HCT116 (cell line): ENCODE data around the gene ZNF324B. TPM values are rescaled to one million over a fixed set of nuclear protein-coding genes. Genes with fewer than 3 reads are reported as not detected.
"Not testable (repeated sequence)": the region's sequence is repeated elsewhere in the genome, so short reads cannot be mapped to it uniquely, and the experiment has no call there.

Experiments
- ATAC-seq: fragments of 200-7000 bp; cut with Tn5 transposase; 2 replicates; pipeline ENCODE4 v1.9.1; 2020; ENCODE audit warnings: mild to moderate bottlenecking, moderate library complexity
- BruUV-seq: library from RNA; stranded (reverse); fragments of 400-500 nt; replicated peaks from 2 replicates; lab custom pipeline; 2021; lab: Mats Ljungman, UMichigan
- CTCF ChIA-PET: fragments of 300-600 bp; sonication (Branson Sonifier 250); formaldehyde crosslinking; loops from one replicate; lab custom pipeline; 2021; ENCODE audit warnings: antibody characterized with exemption; lab: Charles Lee
- POLR2A ChIA-PET: fragments of 300-600, 350-600 bp; sonication (Branson Sonifier 250); formaldehyde crosslinking; loops from one replicate; lab custom pipeline; 2021; ENCODE audit warnings: antibody characterized with exemption; lab: Charles Lee
- RAD21 ChIA-PET, 2 experiments: fragments of 300-600 bp; sonication (Branson Sonifier 250); formaldehyde crosslinking; loops; one replicate each; lab custom pipeline; 2023; ENCODE audit warnings: low total read pairs in 2 of 2; ENCODE audit not compliant: uncharacterized antibody in 2 of 2, unreplicated experiment in 2 of 2, low non-redundant PET in 1 of 2; lab: Charles Lee
- DNase-seq: peaks from one replicate; pipeline ENCODE4 v3.0.0-alpha.2; 2010; ENCODE audit warnings: low read depth, low spot score
- H2AFZ ChIP-seq: fragments of 200-600 bp; shearing (Covaris generic), sonication (generic); 2 replicates; pipeline ENCODE4 v1.6.1; 2017; ENCODE audit warnings: low read depth, mixed run types, mixed read lengths, antibody characterized with exemption, low read length; ENCODE audit not compliant: poor library complexity, severe bottlenecking
- H3K27ac ChIP-seq: 2 replicates; pipeline ENCODE4 v1.5.1; 2012; ENCODE audit warnings: low read depth, low read length
- H3K27me3 ChIP-seq: fragments of 200-600 bp; sonication (generic); 2 replicates; pipeline ENCODE4 v1.6.1; 2016; ENCODE audit warnings: mixed run types, low read length, mixed read lengths; ENCODE audit not compliant: insufficient read depth
- H3K36me3 ChIP-seq, 2 experiments: fragments of 200-500 bp in 1 of 2; fragments of 200-600 bp in 1 of 2; sonication (Bioruptor generic) in 1 of 2; sonication (generic) in 1 of 2; 2 replicates each; pipeline versions ENCODE4 v1.5.1 to v1.6.1; 2014 to 2016; ENCODE audit warnings: low read length in 2 of 2, inconsistent platforms in 1 of 2, mixed read lengths in 1 of 2, mixed run types in 1 of 2; ENCODE audit not compliant: insufficient read depth in 2 of 2, control insufficient read depth in 1 of 2
- H3K4me1 ChIP-seq, 2 experiments: fragments of 200-600 bp in 1 of 2; sonication (generic) in 1 of 2; 2 replicates each; pipeline versions ENCODE4 v1.5.1 to v1.6.1; 2012 to 2017; ENCODE audit warnings: low read length in 2 of 2, inconsistent platforms in 1 of 2, mild to moderate bottlenecking in 1 of 2, mixed read lengths in 1 of 2, mixed run types in 1 of 2, moderate library complexity in 1 of 2; ENCODE audit not compliant: insufficient read depth in 2 of 2, control insufficient read depth in 1 of 2
- H3K4me2 ChIP-seq: fragments of 200-600 bp; sonication (generic); 2 replicates; pipeline ENCODE4 v1.6.1; 2017; ENCODE audit warnings: mixed run types, low read length, mixed read lengths
- H3K4me3 ChIP-seq, 2 experiments: fragments of 200-600 bp in 1 of 2; sonication (generic) in 1 of 2; replicated peaks in 1 of 2; 2 replicates each; pipeline ENCODE4 v1.5.1; 2011 to 2016; ENCODE audit warnings: low read length in 2 of 2, control low read depth in 1 of 2, low read depth in 1 of 2, mild to moderate bottlenecking in 1 of 2, mixed read lengths in 1 of 2, mixed run types in 1 of 2
- H3K79me2 ChIP-seq: fragments of 200-600 bp; sonication (generic); 2 replicates; pipeline ENCODE4 v1.6.1; 2017; ENCODE audit warnings: mild to moderate bottlenecking, mixed run types, low read length, moderate library complexity, mixed read lengths; ENCODE audit not compliant: insufficient read depth
- H3K9ac ChIP-seq: fragments of 200-600 bp; sonication (generic); 2 replicates; pipeline ENCODE4 v1.6.1; 2016; ENCODE audit warnings: low read length, mixed read lengths
- H3K9me2 ChIP-seq: fragments of 200-600 bp; sonication (generic), shearing (Covaris generic); 2 replicates; pipeline ENCODE4 v1.6.1; 2017; ENCODE audit warnings: mixed run types, mild to moderate bottlenecking, moderate library complexity; ENCODE audit not compliant: insufficient read depth
- H3K9me3 ChIP-seq, 2 experiments: fragments of 200-500 bp in 1 of 2; fragments of 200-600 bp in 1 of 2; sonication (Bioruptor generic) in 1 of 2; sonication (generic) in 1 of 2; 2 replicates each; pipeline ENCODE4 v1.6.1; 2014 to 2017; ENCODE audit warnings: low read length in 2 of 2, mixed read lengths in 2 of 2, inconsistent platforms in 1 of 2, low read depth in 1 of 2, mild to moderate bottlenecking in 1 of 2, mixed run types in 1 of 2, moderate library complexity in 1 of 2; ENCODE audit not compliant: control insufficient read depth in 1 of 2, insufficient read depth in 1 of 2
- H4K20me1 ChIP-seq: fragments of 200-600 bp; sonication (generic), shearing (Covaris generic); 2 replicates; pipeline ENCODE4 v1.6.1; 2017; ENCODE audit warnings: mixed run types, mild to moderate bottlenecking, moderate library complexity; ENCODE audit not compliant: insufficient read depth
- CEBPB ChIP-seq: IDR thresholded peaks from 2 replicates; pipeline ENCODE4 v1.6.1; 2012; ENCODE audit warnings: low read depth
- ELF1 ChIP-seq: IDR thresholded peaks from 2 replicates; pipeline ENCODE4 v1.6.1; 2012; ENCODE audit warnings: low read depth, borderline replicate concordance
- POLR2A ChIP-seq: IDR thresholded peaks from 2 replicates; pipeline ENCODE4 v1.7.0; 2011; ENCODE audit warnings: borderline replicate concordance; ENCODE audit not compliant: insufficient read depth, insufficient read length; ENCODE audit errors: extremely low read depth
- RAD21 ChIP-seq: IDR thresholded peaks from 2 replicates; pipeline ENCODE4 v1.6.1; 2012; ENCODE audit warnings: low read depth, mild to moderate bottlenecking
- SP1 ChIP-seq: IDR thresholded peaks from 2 replicates; pipeline ENCODE4 v1.6.1; 2012; ENCODE audit warnings: low read depth
- YY1 ChIP-seq: IDR thresholded peaks from 2 replicates; pipeline ENCODE4 v1.6.1; 2011; ENCODE audit warnings: low read length, low read depth, moderate library complexity, mild to moderate bottlenecking; ENCODE audit not compliant: insufficient replicate concordance; ENCODE audit errors: extremely low read depth
- intact Hi-C: fragments of 100-400 bp; cut with micrococcal nuclease; formaldehyde crosslinking; loops from 2 replicates; pipeline ENCODE4 v1.10.0; 2022
- total RNA-seq: library from RNA; stranded (reverse); gene quantifications from one replicate; pipeline ENCODE4 v1.2.1, GENCODE V29; 2021; ENCODE audit not compliant: unreplicated experiment
- TF ChIP-seq, protein P1 (sequence below): IDR thresholded peaks from 2 replicates; pipeline ENCODE4 v1.6.1; 2011; ENCODE audit warnings: mild to moderate bottlenecking, low read length, moderate library complexity; ENCODE audit not compliant: insufficient replicate concordance; ENCODE audit errors: extremely low read depth
- TF ChIP-seq, protein P2 (sequence below), 3 experiments: fragments of 200-600 bp in 1 of 3; sonication (generic) in 1 of 3; IDR thresholded peaks in 2 of 3; conservative IDR thresholded peaks in 1 of 3; 2 replicates each; pipeline ENCODE4 v1.5.1; 2012 to 2017; ENCODE audit warnings: low read depth in 2 of 3, low read length in 2 of 3, antibody characterized with exemption in 1 of 3, borderline replicate concordance in 1 of 3, control low read depth in 1 of 3, mild to moderate bottlenecking in 1 of 3, mixed read lengths in 1 of 3, mixed run types in 1 of 3, moderate library complexity in 1 of 3; ENCODE audit not compliant: insufficient read depth in 1 of 3

The ZNF324B gene
- total RNA-seq, 1 experiment from 2014 or later = 9.4 TPM

DNA sequence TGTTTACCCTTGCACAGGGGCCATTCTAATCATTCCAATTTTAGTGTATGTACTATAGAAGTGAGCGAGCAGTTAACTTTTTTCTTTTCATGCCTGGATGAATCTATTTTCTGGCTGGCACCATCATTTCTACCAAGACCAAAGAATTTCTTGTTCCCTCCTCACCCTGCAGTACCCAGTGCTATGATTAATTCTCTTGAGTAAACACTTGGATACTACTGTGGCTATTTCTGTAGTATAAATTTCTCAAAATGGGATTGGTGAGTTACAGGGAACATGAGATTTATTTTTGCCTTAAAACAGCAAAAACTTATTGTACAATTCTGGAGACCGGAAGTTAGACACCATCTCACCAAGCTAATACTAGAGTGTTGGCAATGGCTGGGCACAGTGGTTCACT, 32.4 kb downstream of the ZNF324B start:
- Histone ChIP-seq H3K36me3 (no peaks in the 10 kb centered on the region), H2AFZ (no peak overlapping the region), H3K4me2 (no peak overlapping the region), H3K9me2 (no peaks in the 10 kb centered on the region), H3K27ac (no peak overlapping the region), H3K27me3 (no peaks in the 10 kb centered on the region), H3K79me2 (no peaks in the 10 kb centered on the region), H3K9me3 (no peaks in the 10 kb centered on the region), H3K4me3 (no peak overlapping the region), H3K9ac (no peak overlapping the region), H3K4me1 (no peaks in the 10 kb centered on the region), H4K20me1 (no peaks in the 10 kb centered on the region)
- TF ChIP-seq, protein P1, sequence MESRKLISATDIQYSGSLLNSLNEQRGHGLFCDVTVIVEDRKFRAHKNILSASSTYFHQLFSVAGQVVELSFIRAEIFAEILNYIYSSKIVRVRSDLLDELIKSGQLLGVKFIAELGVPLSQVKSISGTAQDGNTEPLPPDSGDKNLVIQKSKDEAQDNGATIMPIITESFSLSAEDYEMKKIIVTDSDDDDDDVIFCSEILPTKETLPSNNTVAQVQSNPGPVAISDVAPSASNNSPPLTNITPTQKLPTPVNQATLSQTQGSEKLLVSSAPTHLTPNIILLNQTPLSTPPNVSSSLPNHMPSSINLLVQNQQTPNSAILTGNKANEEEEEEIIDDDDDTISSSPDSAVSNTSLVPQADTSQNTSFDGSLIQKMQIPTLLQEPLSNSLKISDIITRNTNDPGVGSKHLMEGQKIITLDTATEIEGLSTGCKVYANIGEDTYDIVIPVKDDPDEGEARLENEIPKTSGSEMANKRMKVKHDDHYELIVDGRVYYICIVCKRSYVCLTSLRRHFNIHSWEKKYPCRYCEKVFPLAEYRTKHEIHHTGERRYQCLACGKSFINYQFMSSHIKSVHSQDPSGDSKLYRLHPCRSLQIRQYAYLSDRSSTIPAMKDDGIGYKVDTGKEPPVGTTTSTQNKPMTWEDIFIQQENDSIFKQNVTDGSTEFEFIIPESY = no peak
- no peak for TF ChIP-seq POLR2A
- TF ChIP-seq YY1 = no peak
- no peak for TF ChIP-seq RAD21
- TF ChIP-seq SP1 = no peak
- TF ChIP-seq CEBPB = no peak
- no peak for TF ChIP-seq ELF1
- ChIA-PET CTCF (no interaction called here), POLR2A (interaction anchor here (0.7 kb wide), 1 partner anchor 34 kb away, joined by 5 read pairs; no protein-coding TSS in a partner anchor), RAD21 (no interaction called here)
- intact Hi-C loops = no loop called here
- ATAC-seq = no peak
- no peak for DNase-seq
- no TSS peak for BruUV-seq

DNA sequence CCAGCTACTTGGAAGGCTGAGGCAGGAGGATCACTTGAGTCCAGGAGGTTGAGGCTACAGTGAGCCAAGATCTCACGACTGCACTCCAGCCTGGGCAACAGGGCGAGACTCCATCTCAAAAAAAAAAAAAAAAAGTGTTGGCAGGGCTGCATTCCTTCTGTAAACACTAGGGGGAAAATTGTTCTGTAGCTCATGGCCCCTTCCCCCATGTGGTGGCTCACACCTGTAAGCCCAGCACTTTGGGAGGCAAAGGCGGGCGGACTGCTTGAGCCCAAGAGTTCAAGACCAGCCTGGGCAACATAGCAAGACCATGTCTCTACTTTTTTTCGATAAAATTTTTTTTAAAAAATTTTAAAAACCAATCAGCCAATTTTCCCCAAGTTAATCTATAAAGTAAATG, 32.9 kb downstream of the ZNF324B start:
- CTCF ChIA-PET, POLR2A ChIA-PET, DNase-seq: not testable (repeated sequence)

More for the DNA sequence above, 32.9 kb downstream of the ZNF324B start:
- intact Hi-C loops, H3K9me2 ChIP-seq, RAD21 ChIA-PET, H3K4me1 ChIP-seq, H4K20me1 ChIP-seq, H2AFZ ChIP-seq, H3K27ac ChIP-seq, H3K79me2 ChIP-seq, H3K4me3 ChIP-seq, H3K27me3 ChIP-seq, H3K4me2 ChIP-seq, H3K36me3 ChIP-seq, H3K9me3 ChIP-seq, BruUV-seq, H3K9ac ChIP-seq: not testable (repeated sequence)
- peak; percentile 51 for ATAC-seq
- TF ChIP-seq, protein P2, sequence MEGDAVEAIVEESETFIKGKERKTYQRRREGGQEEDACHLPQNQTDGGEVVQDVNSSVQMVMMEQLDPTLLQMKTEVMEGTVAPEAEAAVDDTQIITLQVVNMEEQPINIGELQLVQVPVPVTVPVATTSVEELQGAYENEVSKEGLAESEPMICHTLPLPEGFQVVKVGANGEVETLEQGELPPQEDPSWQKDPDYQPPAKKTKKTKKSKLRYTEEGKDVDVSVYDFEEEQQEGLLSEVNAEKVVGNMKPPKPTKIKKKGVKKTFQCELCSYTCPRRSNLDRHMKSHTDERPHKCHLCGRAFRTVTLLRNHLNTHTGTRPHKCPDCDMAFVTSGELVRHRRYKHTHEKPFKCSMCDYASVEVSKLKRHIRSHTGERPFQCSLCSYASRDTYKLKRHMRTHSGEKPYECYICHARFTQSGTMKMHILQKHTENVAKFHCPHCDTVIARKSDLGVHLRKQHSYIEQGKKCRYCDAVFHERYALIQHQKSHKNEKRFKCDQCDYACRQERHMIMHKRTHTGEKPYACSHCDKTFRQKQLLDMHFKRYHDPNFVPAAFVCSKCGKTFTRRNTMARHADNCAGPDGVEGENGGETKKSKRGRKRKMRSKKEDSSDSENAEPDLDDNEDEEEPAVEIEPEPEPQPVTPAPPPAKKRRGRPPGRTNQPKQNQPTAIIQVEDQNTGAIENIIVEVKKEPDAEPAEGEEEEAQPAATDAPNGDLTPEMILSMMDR (IDR thresholded peaks at IDR 0.05 in 2 of 3, conservative IDR thresholded peaks at IDR 0.05 in 1 of 3; ENCODE audit: borderline replicate concordance in 1 of 3, insufficient read depth in 1 of 3, low read depth in 2 of 3, low read length in 2 of 3) = 0 out of 6 replicates have a peak, but pooled peaks of 1 of the 3 experiments have one; percentile 12
